Lower lobe of right lung (tissue), 2 donors: ENCODE measurements around the gene CHMP1B. TPM values are rescaled to one million over a fixed set of nuclear protein-coding genes. Genes with fewer than 3 reads are reported as not detected.

Source experiments
- ATAC-seq, 2 donors: fragments of 200-7000 bp; cut with Tn5 transposase; one replicate each; pipeline ENCODE4 v1.9.1; 2020 to 2022; ENCODE audit warnings: mild to moderate bottlenecking in 2 of 2, moderate library complexity in 2 of 2
- DNase-seq: peaks from one replicate; pipeline ENCODE4 v3.0.0-alpha.2; 2020
- H3K27ac ChIP-seq: fragments of 200-600 bp; one replicate; pipeline ENCODE4 v1.8.0; 2022
- H3K27me3 ChIP-seq: fragments of 200-600 bp; one replicate; pipeline ENCODE4 v1.8.0; 2022; ENCODE audit warnings: low read depth
- H3K36me3 ChIP-seq: fragments of 200-600 bp; one replicate; pipeline ENCODE4 v1.8.0; 2022; ENCODE audit warnings: mild to moderate bottlenecking
- H3K4me1 ChIP-seq: fragments of 200-600 bp; one replicate; pipeline ENCODE4 v1.8.0; 2022
- H3K4me3 ChIP-seq: fragments of 200-600 bp; one replicate; pipeline ENCODE4 v1.8.0; 2022; ENCODE audit warnings: mild to moderate bottlenecking
- H3K9me3 ChIP-seq: fragments of 200-600 bp; one replicate; pipeline ENCODE4 v1.8.0; 2022
- intact Hi-C: fragments of 100-400 bp; cut with DNase I; formaldehyde crosslinking; loops from one replicate; pipeline ENCODE4 v1.11.0; 2022
- total RNA-seq: library from RNA; stranded (reverse); fragmentation: NEBNext Ultra II Directional; extraction: Animal tissue kit (Norgen Biotek cat#: 25700); gene quantifications from one replicate; pipeline ENCODE4 v1.2.1, GENCODE V29; 2021
- TF ChIP-seq, protein P1 (sequence below): fragments of 200-600 bp; IDR thresholded peaks from one replicate; pipeline ENCODE4 v1.8.0; 2022; ENCODE audit warnings: antibody characterized with exemption, mild to moderate bottlenecking
- donor health status: DM: no; HTN: yes; CAD: no; lungs with severe emphysema.

CHMP1B gene
- total RNA-seq, 1 donor from 2014 or later: 39.4 TPM

DNA sequence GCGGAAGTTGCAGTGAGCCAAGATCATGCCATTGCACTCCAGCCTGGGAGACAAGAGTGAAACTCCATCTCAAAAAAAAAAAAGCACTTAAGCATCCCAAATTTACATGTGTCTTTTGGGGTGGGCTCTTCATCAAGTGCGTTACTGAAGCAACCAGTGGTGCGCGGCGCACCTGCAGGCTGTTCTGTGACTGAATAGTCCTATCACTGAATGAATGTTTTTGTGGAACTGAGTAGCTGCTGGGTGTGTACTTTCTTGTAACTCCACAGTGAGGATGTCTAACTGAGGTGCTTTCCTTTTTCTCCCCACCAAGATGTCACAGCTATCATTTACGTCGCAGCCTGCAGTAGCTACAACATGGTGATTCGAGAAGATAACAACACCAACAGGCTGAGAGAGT, 17.0 kb downstream of the CHMP1B start:
- ATAC-seq (no peak), DNase-seq (no peak)
- intact Hi-C loops: no loop called here
- H3K27ac ChIP-seq: no peak overlapping the region
- H3K9me3 ChIP-seq: no peaks in the 10 kb centered on the region
- no peak overlapping the region for H3K4me3 ChIP-seq
- TF ChIP-seq, protein P1, sequence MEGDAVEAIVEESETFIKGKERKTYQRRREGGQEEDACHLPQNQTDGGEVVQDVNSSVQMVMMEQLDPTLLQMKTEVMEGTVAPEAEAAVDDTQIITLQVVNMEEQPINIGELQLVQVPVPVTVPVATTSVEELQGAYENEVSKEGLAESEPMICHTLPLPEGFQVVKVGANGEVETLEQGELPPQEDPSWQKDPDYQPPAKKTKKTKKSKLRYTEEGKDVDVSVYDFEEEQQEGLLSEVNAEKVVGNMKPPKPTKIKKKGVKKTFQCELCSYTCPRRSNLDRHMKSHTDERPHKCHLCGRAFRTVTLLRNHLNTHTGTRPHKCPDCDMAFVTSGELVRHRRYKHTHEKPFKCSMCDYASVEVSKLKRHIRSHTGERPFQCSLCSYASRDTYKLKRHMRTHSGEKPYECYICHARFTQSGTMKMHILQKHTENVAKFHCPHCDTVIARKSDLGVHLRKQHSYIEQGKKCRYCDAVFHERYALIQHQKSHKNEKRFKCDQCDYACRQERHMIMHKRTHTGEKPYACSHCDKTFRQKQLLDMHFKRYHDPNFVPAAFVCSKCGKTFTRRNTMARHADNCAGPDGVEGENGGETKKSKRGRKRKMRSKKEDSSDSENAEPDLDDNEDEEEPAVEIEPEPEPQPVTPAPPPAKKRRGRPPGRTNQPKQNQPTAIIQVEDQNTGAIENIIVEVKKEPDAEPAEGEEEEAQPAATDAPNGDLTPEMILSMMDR: no peak
- H3K36me3 ChIP-seq: no peaks in the 10 kb centered on the region
- H3K27me3 ChIP-seq: no peaks in the 10 kb centered on the region
- H3K4me1 ChIP-seq: no peaks in the 10 kb centered on the region

DNA sequence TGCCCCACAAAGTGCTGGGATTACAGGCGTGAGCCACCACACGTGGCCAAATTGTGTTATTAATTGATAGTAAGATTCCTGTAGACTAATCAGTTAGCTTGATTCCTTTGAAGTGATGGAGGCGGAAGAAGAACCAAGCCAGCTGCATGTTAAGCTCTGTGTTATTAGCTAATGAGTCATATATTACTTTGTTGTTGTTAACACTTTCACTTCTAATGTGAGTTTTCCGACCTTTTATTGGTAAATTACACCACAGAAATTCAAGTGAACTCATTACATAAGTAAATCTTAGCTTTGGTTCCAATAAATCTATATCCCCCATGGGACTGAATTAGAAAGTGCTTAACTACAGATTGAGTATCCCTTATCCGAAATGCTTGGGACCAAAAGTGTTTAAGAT, 20.3 kb downstream of the CHMP1B start:
- H3K9me3 ChIP-seq: no peaks in the 10 kb centered on the region
- no peak for ATAC-seq
- intact Hi-C loops: no loop called here
- no peak for DNase-seq
- no peak overlapping the region for H3K4me3 ChIP-seq
- H3K36me3 ChIP-seq: peaks cover 8% of the 10 kb centered on the region
- H3K4me1 ChIP-seq: no peaks in the 10 kb centered on the region
- H3K27me3 ChIP-seq: no peaks in the 10 kb centered on the region
- no peak overlapping the region for H3K27ac ChIP-seq
- TF ChIP-seq, protein P1: no peak

GRCh38 chr18:11872479-11873136, 21.4 kb downstream of the CHMP1B start:
- Histone ChIP-seq H3K27ac (no peak overlapping the region), H3K36me3 (peaks cover 8% of the 10 kb centered on the region), H3K4me3 (no peak overlapping the region), H3K9me3 (no peaks in the 10 kb centered on the region), H3K27me3 (no peaks in the 10 kb centered on the region), H3K4me1 (no peaks in the 10 kb centered on the region)
- TF ChIP-seq, protein P1: peak; percentile 40
- ATAC-seq (peak; percentile 71 to 85), DNase-seq (no peak)
- intact Hi-C loops: no loop called here

- DNase-seq (no peak), ATAC-seq (no peak)
- H3K27ac ChIP-seq: no peak overlapping the region
- intact Hi-C loops: no loop called here
- H3K27me3 ChIP-seq: no peaks in the 10 kb centered on the region
- TF ChIP-seq, protein P1: no peak
- peaks cover 13% of the 10 kb centered on the region for H3K36me3 ChIP-seq
- no peak overlapping the region for H3K4me3 ChIP-seq
- H3K9me3 ChIP-seq: no peaks in the 10 kb centered on the region
- no peaks in the 10 kb centered on the region for H3K4me1 ChIP-seq
These were observed 22.6 kb downstream of the CHMP1B start for GRCh38 chr18:11873670-11874340.

GRCh38 chr18:11874676-11875075, 23.5 kb downstream of the CHMP1B start:
- DNase-seq (no peak), ATAC-seq (no peak)
- H3K27me3 ChIP-seq: no peaks in the 10 kb centered on the region
- H3K4me3 ChIP-seq: no peak overlapping the region
- TF ChIP-seq, protein P1: no peak
- intact Hi-C loops: no loop called here
- peaks cover 13% of the 10 kb centered on the region for H3K36me3 ChIP-seq
- H3K4me1 ChIP-seq: no peaks in the 10 kb centered on the region
- H3K27ac ChIP-seq: no peak overlapping the region
- no peaks in the 10 kb centered on the region for H3K9me3 ChIP-seq
